Neural cell (in vitro differentiated cells): ENCODE data around the gene FHAD1. TPM values are rescaled to one million over a fixed set of nuclear protein-coding genes. Genes with fewer than 3 reads are reported as not detected.

Experiments used
- H2AFZ ChIP-seq: fragments of 200-600, 300-800 bp; sonication (generic), shearing (Covaris generic); 2 replicates; pipeline ENCODE4 v1.6.0; 2014; ENCODE audit warnings: low read depth, mild to moderate bottlenecking, antibody characterized with exemption, low read length, moderate library complexity
- H3F3A ChIP-seq: fragments of 200-600 bp; shearing (Covaris generic); 2 replicates; pipeline ENCODE4 v1.6.1; 2016; ENCODE audit warnings: mild to moderate bottlenecking, moderate library complexity, mixed read lengths, antibody characterized with exemption, low read length; ENCODE audit not compliant: insufficient read depth, poor library complexity, severe bottlenecking
- H3K27ac ChIP-seq: fragments of 200-600, 300-800 bp; sonication (generic), shearing (Covaris generic); 2 replicates; pipeline ENCODE4 v1.5.1; 2014; ENCODE audit warnings: mild to moderate bottlenecking, low read length, moderate library complexity
- H3K27me3 ChIP-seq: fragments of 300-800, 200-600 bp; sonication (generic), shearing (Covaris generic); 2 replicates; pipeline ENCODE4 v1.6.0; 2014; ENCODE audit warnings: mild to moderate bottlenecking, low read depth, low read length, moderate library complexity; ENCODE audit not compliant: insufficient read depth
- H3K36me3 ChIP-seq: fragments of 300-800, 200-600 bp; sonication (generic), shearing (Covaris generic); 2 replicates; pipeline ENCODE4 v1.5.1; 2014; ENCODE audit warnings: mild to moderate bottlenecking, antibody characterized with exemption, low read length, moderate library complexity; ENCODE audit not compliant: insufficient read depth
- H3K4me2 ChIP-seq: fragments of 300-800, 200-600 bp; sonication (generic), shearing (Covaris generic); 2 replicates; pipeline ENCODE4 v1.6.0; 2014; ENCODE audit warnings: mild to moderate bottlenecking, low read length
- H3K4me3 ChIP-seq: fragments of 300-800, 200-600 bp; sonication (generic), shearing (Covaris generic); 2 replicates; pipeline ENCODE4 v1.5.1; 2014; ENCODE audit warnings: mild to moderate bottlenecking, low read length, moderate library complexity
- H3K79me2 ChIP-seq: fragments of 200-600 bp; shearing (Covaris generic); replicated peaks from 2 replicates; pipeline ENCODE4 v1.6.0; 2014; ENCODE audit warnings: mild to moderate bottlenecking, low read length, moderate library complexity; ENCODE audit not compliant: insufficient read depth
- H3K9ac ChIP-seq: fragments of 300-800, 200-600 bp; sonication (generic), shearing (Covaris generic); 2 replicates; pipeline ENCODE4 v1.6.1; 2016; ENCODE audit warnings: mild to moderate bottlenecking, low read length, mixed read lengths
- H3K9me2 ChIP-seq: fragments of 200-600 bp; shearing (Covaris generic); 2 replicates; pipeline ENCODE4 v1.6.1; 2016; ENCODE audit warnings: mild to moderate bottlenecking, low read length, mixed read lengths; ENCODE audit not compliant: insufficient read depth
- H3K9me3 ChIP-seq: fragments of 200-600, 300-800 bp; sonication (generic), shearing (Covaris generic); 2 replicates; pipeline ENCODE4 v1.6.1; 2016; ENCODE audit warnings: mild to moderate bottlenecking, mixed run types, low read length, moderate library complexity, mixed read lengths
- H4K20me1 ChIP-seq: fragments of 200-600 bp; shearing (Covaris generic); 2 replicates; pipeline ENCODE4 v1.6.1; 2016; ENCODE audit warnings: mild to moderate bottlenecking, mixed run types; ENCODE audit not compliant: insufficient read depth
- CTCF ChIP-seq: fragments of 450-650 bp; IDR thresholded peaks from 2 replicates; pipeline ENCODE4 v1.5.1; 2014; ENCODE audit warnings: antibody characterized with exemption, mild to moderate bottlenecking, moderate library complexity; ENCODE audit not compliant: poor library complexity, severe bottlenecking
- EP300 ChIP-seq: fragments of 450-650 bp; conservative IDR thresholded peaks from 2 replicates; pipeline ENCODE4 v1.6.1; 2014; ENCODE audit warnings: antibody characterized with exemption, mild to moderate bottlenecking, moderate library complexity; ENCODE audit not compliant: poor library complexity, severe bottlenecking
- EZH2 ChIP-seq: fragments of 200-600, 300-800 bp; shearing (Covaris generic), sonication (generic); IDR thresholded peaks from 2 replicates; pipeline ENCODE4 v1.6.1; 2014; ENCODE audit warnings: antibody characterized with exemption, low read length, borderline replicate concordance, mild to moderate bottlenecking; ENCODE audit not compliant: insufficient read depth, poor library complexity, severe bottlenecking
- MXI1 ChIP-seq: fragments of 450-650 bp; conservative IDR thresholded peaks from 2 replicates; pipeline ENCODE4 v1.6.1; 2014; ENCODE audit warnings: antibody characterized with exemption, mild to moderate bottlenecking; ENCODE audit not compliant: poor library complexity, severe bottlenecking
- POLR2AphosphoS5 ChIP-seq: IDR thresholded peaks from 2 replicates; pipeline ENCODE4 v1.6.1; 2012
- RAD21 ChIP-seq: fragments of 450-650 bp; conservative IDR thresholded peaks from 2 replicates; pipeline ENCODE4 v1.6.1; 2014; ENCODE audit warnings: antibody characterized with exemption, mild to moderate bottlenecking, moderate library complexity
- REST ChIP-seq: IDR thresholded peaks from 2 replicates; pipeline ENCODE4 v1.6.1; 2012; ENCODE audit warnings: borderline replicate concordance
- SMC3 ChIP-seq: fragments of 450-650 bp; conservative IDR thresholded peaks from 2 replicates; pipeline ENCODE4 v1.6.1; 2014; ENCODE audit warnings: antibody characterized with exemption, mild to moderate bottlenecking, moderate library complexity; ENCODE audit not compliant: poor library complexity
- TAF1 ChIP-seq: IDR thresholded peaks from 2 replicates; pipeline ENCODE4 v1.6.1; 2012; ENCODE audit warnings: low read depth
- polyA plus RNA-seq: library from polyadenylated mRNA; depleted of rRNA; stranded (reverse); fragments of >200 nt; gene quantifications from 2 replicates; pipeline ENCODE4 v1.2.3, GENCODE V29; 2014

FHAD1 gene
- polyA plus RNA-seq, 1 donor from 2014 or later: 0.46 TPM

DNA sequence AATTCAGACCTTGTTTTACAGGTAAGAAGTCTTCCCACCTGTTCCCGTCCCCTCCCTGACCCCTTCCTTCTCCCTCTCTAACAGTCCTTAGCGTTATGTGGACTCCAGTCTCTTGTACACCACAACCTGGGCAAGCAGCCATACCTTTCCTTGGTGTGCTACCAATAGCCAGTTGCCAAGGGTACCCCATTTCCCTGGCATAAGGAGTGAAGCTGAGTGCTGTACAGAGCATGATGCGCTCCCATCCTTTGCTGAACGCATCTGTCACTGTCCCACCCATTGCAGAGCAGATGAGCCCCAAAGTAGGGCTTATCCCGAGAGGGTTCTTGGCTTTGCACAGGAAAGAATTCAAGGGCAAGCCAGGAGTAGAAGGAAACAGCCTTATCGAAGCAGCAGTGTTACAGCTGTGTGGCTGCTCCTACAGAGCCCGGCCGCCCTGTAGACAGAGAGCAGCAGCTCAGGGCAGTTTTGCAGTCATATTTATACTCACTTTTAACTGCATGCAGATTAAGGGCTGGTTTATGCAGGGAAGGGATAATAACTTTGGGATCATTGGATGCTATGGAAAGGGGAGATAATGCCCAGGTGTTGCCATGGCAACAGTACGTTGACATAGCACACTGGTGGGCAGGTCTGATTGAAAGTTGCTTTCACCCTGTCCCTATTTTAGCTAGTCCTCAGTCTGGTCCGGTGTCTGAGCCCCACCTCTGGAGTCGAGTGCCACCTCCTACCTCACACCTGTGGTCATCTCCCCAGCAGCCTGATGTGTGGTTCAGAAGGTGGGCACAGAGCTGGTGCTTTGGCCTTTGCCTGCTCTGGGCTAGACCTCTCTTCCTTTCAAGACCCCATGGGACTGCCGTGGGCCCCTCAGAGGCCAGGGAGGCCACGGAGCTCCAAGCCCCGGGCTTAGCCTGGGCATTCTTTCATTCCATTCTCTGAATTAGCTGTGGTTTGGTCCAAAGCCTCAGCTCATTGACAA, 5.1 kb downstream of the FHAD1 start:
- TF ChIP-seq POLR2AphosphoS5 (no peak), TAF1 (no peak), MXI1 (no peak), CTCF (no peak), RAD21 (no peak), REST (no peak), SMC3 (no peak), EP300 (no peak), EZH2 (no peak)
- Histone ChIP-seq H3K27ac (no peak overlapping the region), H3K9me3 (no peaks in the 10 kb centered on the region), H2AFZ (no peak overlapping the region), H4K20me1 (no peaks in the 10 kb centered on the region), H3K9me2 (no peaks in the 10 kb centered on the region), H3K79me2 (no peaks in the 10 kb centered on the region), H3K4me2 (no peak overlapping the region), H3F3A (no peaks in the 10 kb centered on the region), H3K9ac (no peak overlapping the region), H3K4me3 (no peak overlapping the region), H3K27me3 (no peaks in the 10 kb centered on the region), H3K36me3 (no peaks in the 10 kb centered on the region)

DNA sequence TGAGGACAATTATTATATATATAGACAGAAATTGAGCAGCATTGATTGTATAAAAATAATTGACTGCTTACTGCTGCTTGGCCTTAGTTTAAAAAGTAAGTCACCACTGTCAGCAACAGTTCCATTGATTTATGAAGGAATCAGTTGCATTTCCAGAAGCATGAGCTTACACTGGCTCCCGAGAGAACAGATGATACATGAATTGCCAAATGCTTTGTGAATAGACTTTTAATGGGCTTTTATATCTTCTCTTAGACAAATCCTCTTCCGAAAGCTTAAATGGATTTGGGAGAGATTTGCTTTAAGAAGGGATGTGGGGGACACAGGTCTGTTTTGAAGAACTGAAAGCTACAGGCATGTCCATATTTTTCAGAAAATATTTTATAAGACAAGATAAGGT, 7.5 kb downstream of the FHAD1 start:
- Histone ChIP-seq H3K4me3 (no peak overlapping the region), H2AFZ (no peak overlapping the region), H3K4me2 (no peak overlapping the region), H3K27ac (no peak overlapping the region), H3K9me3 (no peaks in the 10 kb centered on the region), H3K27me3 (no peaks in the 10 kb centered on the region), H3K36me3 (no peaks in the 10 kb centered on the region), H4K20me1 (no peaks in the 10 kb centered on the region), H3K9me2 (no peaks in the 10 kb centered on the region), H3K9ac (no peak overlapping the region), H3K79me2 (no peaks in the 10 kb centered on the region), H3F3A (no peaks in the 10 kb centered on the region)
- no peak for TF ChIP-seq SMC3
- no peak for TF ChIP-seq MXI1
- TF ChIP-seq CTCF: no peak
- no peak for TF ChIP-seq EP300
- TF ChIP-seq RAD21: no peak
- TF ChIP-seq REST: no peak
- no peak for TF ChIP-seq POLR2AphosphoS5
- no peak for TF ChIP-seq EZH2
- no peak for TF ChIP-seq TAF1
